ENCODE results near the gene PLCD1.
"Not testable (repeated sequence)": the region's sequence is repeated elsewhere in the genome, so short reads cannot be mapped to it uniquely, and the experiment has no call there.

The PLCD1 gene

GRCh38 chr3:37997791-37998370, 31.6 kb downstream of the PLCD1 start:
- no peak for DNase-seq

GRCh38 chr3:37997342-37997741, 32.1 kb downstream of the PLCD1 start:
- no peak for DNase-seq

GRCh38 chr3:37996785-37997301, 32.6 kb downstream of the PLCD1 start:
- no peak for DNase-seq

GRCh38 chr3:37995652-37996641, 33.5 kb downstream of the PLCD1 start:
- DNase-seq: no peak

GRCh38 chr3:37994639-37994972, 34.8 kb downstream of the PLCD1 start:
- no peak for DNase-seq

- no peak for DNase-seq
These were observed 35.4 kb downstream of the PLCD1 start for GRCh38 chr3:37993820-37994638.

GRCh38 chr3:37993460-37993819, 36.0 kb downstream of the PLCD1 start:
- no peak for DNase-seq

GRCh38 chr3:37993067-37993455, 36.4 kb downstream of the PLCD1 start:
- DNase-seq: no peak

- no peak for DNase-seq
These were observed 37.0 kb downstream of the PLCD1 start for GRCh38 chr3:37992271-37993066.

GRCh38 chr3:37991823-37992222, 37.6 kb downstream of the PLCD1 start:
- DNase-seq: no peak

GRCh38 chr3:37991109-37991508, 38.3 kb downstream of the PLCD1 start:
- no peak for DNase-seq

- no peak for DNase-seq
These were observed 38.9 kb downstream of the PLCD1 start, which contains the start of gene VILL for GRCh38 chr3:37990527-37990926. VILL (plus strand) TSS chr3:37990786; CDS start chr3:37993673, 2,887 bp downstream.

- no peak for DNase-seq
These were observed 39.5 kb downstream of the PLCD1 start for GRCh38 chr3:37989821-37990480.

GRCh38 chr3:37988931-37989525, 40.4 kb downstream of the PLCD1 start:
- no peak for DNase-seq

GRCh38 chr3:37988376-37988775, 41.1 kb downstream of the PLCD1 start:
- not testable (repeated sequence) for DNase-seq

- DNase-seq: no peak
These were observed 41.7 kb downstream of the PLCD1 start for GRCh38 chr3:37987751-37988179.

GRCh38 chr3:37987315-37987697, 42.1 kb downstream of the PLCD1 start:
- DNase-seq: no peak

- no peak for DNase-seq
These were observed 42.7 kb downstream of the PLCD1 start for GRCh38 chr3:37986479-37987314.

- DNase-seq: no peak
These were observed 43.7 kb downstream of the PLCD1 start for GRCh38 chr3:37985637-37986320.

- no peak for DNase-seq
These were observed 44.8 kb downstream of the PLCD1 start for GRCh38 chr3:37984596-37984995.

Measured in cortex of kidney (tissue), 1 donor.